ENCODE results near the gene METAP1D. TPM values are rescaled to one million over a fixed set of nuclear protein-coding genes. Genes with fewer than 3 reads are reported as not detected.

METAP1D gene
- 4.7 and 5.4 TPM in 2 replicates for total RNA-seq (2014; rRNA removed; shearing (Covaris generic))

GRCh38 chr2:171999604-172000469 lies at the start of gene METAP1D:
Gene METAP1D, plus strand, starts transcription at chr2:171999953. Its CDS starts 17 bp downstream, at chr2:171999970.

GRCh38 chr2:172085460-172086159 lies 85.9 kb downstream of the METAP1D start, which contains the start of gene DLX1:
Gene DLX1, plus strand, starts transcription at chr2:172085507. Its CDS starts 171 bp downstream, at chr2:172085678.

GRCh38 chr2:172102391-172103359 lies 102.9 kb downstream of the METAP1D start, which contains the start of gene DLX2:
Gene DLX2, minus strand, starts transcription at chr2:172102900. Its CDS starts 362 bp downstream, at chr2:172102538.

Other genes with a start within 250 kb of the METAP1D start
- 8.9 and 12.0 TPM in 2 replicates for gene SLC25A12, start 105.7 kb upstream of the METAP1D start, total RNA-seq (2014; rRNA removed; shearing (Covaris generic))
- 45.9 TPM in 2 replicates for gene HAT1, start 77.5 kb upstream of the METAP1D start, total RNA-seq (2014; rRNA removed; shearing (Covaris generic))
- 10.2 and 11.1 TPM in 2 replicates for gene DLX1, start 85.6 kb downstream of the METAP1D start, total RNA-seq (2014; rRNA removed; shearing (Covaris generic))
- 4.0 and 4.9 TPM in 2 replicates for gene DLX2, start 102.9 kb downstream of the METAP1D start, total RNA-seq (2014; rRNA removed; shearing (Covaris generic))